HG03280 (cell line): ENCODE measurements around the gene OST4.
"Not testable (repeated sequence)": the region's sequence is repeated elsewhere in the genome, so short reads cannot be mapped to it uniquely, and the experiment has no call there.

ENCODE experiments used
- ATAC-seq: cut with Tn5 transposase; IDR thresholded peaks from one replicate; pipeline ENCODE4 v1.9.1; 2021; ENCODE audit warnings: mild to moderate bottlenecking, moderate library complexity; ENCODE audit not compliant: unreplicated experiment

Gene OST4

DNA sequence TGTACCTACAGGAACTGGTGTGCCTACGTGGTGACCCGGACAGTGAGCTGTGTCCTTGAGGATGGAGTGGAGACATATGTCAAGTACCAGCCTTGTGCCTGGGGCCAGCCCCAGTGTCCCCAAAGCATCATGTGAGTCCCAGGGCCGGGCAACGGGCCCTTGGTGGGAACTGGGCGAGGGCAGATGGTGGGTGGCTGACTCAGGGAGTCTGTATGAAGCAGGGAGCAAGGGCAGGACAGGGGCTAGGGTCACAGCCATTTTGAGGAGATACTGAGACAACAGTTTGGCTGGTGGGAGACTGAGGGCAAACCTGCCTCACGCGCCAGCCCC lies 8.7 kb upstream of the OST4 start:
- no peak for ATAC-seq

DNA sequence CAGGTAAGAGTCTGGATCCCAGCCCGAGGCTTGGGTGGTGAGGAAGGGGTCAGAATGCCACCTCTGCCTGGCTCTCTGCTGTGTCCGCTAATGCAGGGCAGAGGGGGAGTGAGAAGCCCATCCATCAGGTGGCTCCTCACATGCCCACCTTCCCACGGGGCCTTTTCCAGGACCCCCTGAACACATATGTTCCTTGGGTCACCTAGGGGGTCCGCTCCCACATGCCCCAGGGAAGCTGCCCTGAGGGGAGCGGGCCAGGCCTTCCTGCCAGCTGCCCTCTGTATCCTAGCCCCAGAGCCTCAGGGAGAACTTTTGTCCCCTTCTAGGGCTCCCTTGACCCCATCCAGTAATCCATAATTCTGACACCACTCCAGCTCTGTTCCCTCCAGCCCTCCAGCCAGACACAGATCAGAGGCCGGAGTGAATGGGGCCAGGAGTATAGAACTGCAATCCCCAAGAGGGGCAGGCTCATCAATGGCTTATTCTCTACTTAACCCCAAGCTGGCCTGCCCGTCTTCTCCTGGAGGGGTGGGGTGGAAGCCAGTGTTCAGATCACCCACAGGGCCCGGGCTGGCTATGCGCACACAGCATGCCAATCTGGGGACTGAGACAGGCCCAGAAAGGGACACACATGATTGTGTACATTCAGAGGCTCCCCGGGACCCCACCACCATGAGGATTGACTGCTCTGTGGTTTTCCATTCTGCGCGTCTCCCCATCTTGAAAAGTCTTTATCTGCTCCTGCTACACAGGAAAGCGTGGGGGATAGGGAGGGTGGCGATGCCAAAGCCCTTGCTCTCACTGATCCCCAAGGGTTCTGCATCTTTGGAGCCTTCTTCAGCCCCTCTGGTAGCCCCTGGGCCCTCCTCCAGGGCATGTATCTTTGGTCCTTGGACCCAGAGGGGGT lies 8.0 kb upstream of the OST4 start:
- ATAC-seq = no peak

- no peak for ATAC-seq
These were observed 7.1 kb upstream of the OST4 start, which contains the start of gene EMILIN1 for GRCh38 chr2:27078267-27079194. EMILIN1 (plus strand) TSS chr2:27078615; CDS start chr2:27079066, 451 bp downstream.

GRCh38 chr2:27077231-27077630 lies 5.8 kb upstream of the OST4 start:
- ATAC-seq = no peak

DNA sequence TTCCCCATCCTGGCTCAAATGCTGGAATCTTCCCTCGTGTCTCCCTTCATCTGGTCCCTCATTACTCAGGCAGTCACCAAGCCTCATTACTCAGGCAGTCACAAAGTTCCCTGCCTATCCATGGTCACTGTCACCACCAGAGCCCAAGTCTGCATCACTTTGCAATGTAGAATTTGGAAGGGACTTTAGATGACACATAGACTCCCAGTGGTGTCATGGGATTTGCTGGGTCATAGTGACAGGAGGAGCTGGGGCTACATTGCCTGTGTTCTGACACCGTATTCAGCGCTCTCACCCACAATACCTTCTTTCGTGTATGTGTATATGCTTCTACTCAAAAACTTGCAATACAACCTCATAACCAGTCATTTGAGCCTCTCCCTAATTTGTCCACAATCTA lies 4.9 kb upstream of the OST4 start:
- ATAC-seq = no peak

- ATAC-seq = not testable (repeated sequence)
These were observed 4.1 kb upstream of the OST4 start for GRCh38 chr2:27075566-27075871.

GRCh38 chr2:27074738-27075565 lies 3.5 kb upstream of the OST4 start:
- ATAC-seq = no peak

DNA sequence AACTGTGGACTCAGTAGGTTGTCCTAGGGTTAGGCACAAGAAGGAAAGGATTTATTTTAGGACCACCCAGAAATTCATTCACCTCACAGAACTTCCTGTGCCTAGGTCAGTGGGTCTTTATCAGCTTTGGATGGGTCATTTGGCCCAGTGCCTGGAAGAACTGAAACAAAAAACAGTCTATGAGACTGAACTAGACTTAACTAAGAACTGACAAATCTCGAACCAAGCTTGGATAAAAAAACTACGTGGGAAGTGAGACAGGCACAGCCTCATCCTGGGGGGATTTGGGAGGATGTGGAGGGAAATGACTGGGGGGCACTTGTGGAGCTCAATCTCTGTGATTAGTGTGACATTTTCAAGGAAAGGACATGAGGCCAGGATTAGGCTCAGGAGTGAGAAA lies 2.3 kb upstream of the OST4 start:
- no peak for ATAC-seq

DNA sequence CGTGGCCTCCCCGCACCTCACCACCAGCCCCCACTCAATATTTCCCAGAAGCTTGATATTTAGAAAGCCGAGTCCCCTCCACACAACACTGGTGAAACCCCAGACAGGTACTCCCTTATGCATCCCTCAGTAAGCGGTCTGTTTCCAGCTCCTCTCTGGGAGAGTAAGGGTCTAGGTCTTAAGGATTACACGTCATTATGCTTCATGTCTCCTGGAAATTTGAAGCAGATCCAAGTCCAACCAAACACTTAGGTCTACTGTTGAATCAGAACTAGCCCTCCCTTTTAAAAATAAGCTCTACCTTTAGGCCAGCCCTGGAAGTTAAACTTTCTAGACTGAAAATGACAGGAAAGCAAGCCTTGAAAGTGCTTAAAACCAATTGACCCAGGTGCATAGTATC lies 1.5 kb upstream of the OST4 start:
- no peak for ATAC-seq

DNA sequence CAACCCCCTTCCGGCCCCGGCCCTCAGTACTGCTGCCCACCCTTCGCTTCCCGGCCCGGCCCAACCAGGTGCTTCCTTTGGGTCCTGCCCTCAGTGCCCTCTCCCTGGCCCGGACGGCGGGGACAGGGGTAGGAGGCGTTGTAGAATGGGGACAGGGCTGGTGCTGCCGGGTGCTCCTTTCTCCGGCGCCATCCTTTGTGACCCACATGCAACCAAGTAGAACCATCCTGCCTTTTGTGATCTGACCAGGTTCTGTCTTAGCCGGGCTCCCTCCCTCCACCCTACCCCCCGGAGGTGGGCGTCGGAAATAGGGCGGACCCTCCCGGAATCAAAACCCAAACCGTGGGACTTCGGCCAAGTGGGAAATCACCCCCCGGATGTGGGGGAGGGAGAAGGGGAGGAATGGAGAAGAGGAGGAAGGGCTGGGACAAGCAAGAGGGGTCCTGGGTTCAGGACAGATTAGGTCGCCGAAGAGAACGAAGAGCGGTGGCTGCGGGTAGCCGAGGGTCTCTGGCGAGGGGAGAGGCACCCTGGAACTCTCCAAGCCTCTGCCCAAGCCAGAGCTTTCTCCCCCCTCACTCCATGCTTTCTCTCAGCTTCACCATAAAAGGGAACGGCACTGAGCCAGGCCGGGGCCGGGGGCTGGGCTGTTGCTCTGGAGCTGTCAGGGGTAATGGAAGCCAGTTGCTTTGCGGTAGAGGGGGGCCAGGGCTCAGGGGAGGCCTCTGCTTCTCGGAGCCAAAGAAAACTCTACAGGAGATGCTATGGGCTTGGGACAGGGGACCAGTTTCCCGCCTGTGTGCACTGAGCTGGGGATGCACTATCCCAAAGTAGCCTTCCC lies 756 bp upstream of the OST4 start:
- peak; percentile 8 for ATAC-seq

DNA sequence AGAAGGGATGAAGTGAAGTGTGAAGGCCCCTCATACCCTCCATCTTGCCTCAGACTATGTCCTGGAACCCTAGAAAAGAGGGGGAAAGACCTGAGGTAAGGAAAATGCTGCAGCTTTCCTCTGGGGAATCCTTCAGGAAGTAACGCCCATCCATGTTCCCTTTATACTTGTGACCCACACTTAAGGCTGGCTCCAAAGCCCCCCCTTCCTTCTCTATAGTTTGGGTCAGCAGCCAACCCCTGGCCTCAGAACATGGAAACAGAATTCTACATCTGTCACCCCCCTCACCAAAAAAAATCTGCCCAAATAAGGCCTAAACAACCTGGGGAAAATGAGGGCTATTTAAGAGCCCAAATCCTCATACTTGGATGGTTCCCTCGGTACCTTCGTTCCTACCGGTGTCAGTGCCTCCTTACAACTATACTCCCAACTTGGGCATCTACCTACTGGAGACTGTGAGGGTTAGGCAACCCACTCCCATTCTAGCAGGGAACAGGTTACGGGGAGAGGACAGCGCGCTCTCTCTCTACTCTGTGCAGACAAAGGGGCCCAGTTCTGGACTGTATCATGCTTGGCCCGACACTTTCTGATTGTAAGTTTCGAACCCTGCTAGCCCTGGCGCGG lies 689 bp downstream of the OST4 start:
- ATAC-seq = no peak

GRCh38 chr2:27069961-27070618 lies 1.4 kb downstream of the OST4 start:
- ATAC-seq = no peak

GRCh38 chr2:27069436-27069835 lies 2.0 kb downstream of the OST4 start:
- no peak for ATAC-seq

DNA sequence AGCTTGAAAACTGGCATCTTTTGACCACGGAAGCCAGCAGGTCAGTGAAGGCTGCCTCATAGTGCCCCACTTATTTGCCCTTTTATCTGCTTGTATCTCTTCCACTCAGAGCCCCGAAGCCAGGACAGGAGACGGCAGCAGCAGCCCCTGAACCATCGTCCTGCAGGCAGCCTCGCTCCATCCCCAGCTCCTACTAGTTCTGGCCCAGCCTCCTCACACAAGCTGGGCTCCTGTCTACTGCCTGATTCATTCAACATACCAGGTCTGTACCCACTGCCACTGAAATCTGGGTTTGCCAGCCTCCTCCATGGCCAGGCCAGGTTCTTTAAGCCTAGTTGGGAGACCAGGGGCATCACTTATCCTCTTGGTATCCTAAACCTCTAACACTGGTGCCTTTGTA lies 4.1 kb downstream of the OST4 start:
- no peak for ATAC-seq

DNA sequence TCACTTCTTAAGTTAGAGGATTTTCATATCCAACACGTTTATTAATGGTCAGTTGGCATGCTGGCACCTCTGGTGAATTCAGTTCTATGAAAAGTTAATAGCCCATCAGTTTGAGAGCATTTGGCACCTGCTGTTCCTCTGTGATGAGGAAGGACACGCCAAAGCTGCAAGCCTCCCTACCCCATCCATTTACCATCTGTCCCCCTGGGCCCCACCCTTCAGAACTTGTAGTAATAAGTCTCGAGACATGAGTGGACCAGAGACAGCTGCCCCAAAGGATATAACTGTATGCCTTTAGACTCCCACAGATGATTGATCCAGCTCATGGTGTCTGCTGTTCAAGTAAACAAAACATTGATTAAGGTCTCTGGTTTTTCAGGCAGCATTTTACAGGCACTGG lies 6.3 kb downstream of the OST4 start:
- no peak for ATAC-seq

- ATAC-seq = no peak
These were observed 11.1 kb downstream of the OST4 start for GRCh38 chr2:27060323-27060722.

DNA sequence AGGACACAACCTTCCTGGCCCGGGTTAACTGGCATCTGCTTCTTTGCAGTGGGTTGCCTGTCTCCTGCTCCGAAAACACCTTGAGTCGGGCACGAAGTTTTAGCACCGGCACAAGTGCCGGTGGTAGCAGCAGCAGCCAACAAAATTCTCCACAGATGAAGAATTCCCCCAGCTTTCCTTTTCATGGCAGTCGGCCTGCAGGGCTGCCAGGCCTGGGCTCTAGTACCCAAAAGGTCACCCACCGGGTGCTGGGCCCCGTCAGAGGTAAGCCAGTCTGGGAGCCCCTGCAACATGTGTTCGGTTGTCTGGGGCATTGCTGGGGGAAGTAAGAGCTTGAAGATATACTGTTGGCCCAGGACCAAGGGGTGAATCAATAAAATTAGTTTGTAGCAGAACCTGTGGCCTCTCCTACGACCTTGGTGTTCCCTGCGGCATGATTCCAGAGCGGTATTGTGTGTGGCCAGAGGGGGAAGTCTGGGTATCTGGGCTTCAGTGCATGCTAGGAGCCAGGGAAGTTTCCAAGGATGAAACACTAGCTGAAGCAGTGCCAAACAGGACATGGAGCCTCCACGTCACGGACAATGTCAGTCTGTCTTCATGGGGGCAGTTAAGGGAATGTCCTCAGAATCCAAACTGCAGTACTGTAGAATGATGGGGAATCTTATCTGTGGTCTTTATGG lies 12.2 kb downstream of the OST4 start:
- ATAC-seq = no peak

DNA sequence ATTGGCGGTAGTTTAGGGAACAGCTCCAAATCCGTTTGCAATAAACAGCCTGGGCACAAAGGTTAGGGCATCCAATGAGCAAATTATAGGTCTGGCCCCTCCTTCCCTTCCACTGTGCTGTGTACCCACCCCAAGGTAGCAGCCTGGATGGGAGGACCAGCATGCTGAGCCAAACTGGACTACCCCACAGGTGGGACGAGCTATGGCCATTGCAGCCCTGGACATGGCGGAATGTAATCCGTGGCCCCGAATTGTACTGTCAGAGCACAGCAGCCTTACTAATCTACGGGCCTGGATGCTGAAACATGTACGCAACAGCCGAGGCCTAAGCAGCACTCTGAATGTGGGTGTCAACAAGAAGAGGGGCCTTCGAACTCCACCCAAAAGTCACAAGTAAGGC lies 13.2 kb downstream of the OST4 start:
- no peak for ATAC-seq

DNA sequence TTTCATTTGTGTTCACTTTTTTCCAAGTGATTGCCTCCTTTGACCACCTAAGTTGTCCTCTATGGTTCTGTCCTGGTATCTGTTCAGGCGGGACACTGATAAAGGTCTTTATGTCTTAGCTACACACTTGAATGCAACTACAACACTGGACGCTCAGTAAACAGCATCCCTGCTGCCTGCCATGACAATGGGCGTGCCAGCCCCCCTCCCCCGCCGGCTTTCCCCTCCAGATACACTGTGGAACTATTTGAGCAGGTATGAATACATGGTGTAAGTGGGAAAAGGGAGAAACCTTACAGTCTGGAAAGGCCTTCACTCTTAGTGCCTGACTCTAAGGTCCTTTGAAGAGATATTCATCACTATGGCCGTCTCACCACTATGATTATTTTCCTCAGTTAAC lies 14.3 kb downstream of the OST4 start:
- no peak for ATAC-seq
